Measurements from ENCODE around the gene NDUFB11.

DNA sequence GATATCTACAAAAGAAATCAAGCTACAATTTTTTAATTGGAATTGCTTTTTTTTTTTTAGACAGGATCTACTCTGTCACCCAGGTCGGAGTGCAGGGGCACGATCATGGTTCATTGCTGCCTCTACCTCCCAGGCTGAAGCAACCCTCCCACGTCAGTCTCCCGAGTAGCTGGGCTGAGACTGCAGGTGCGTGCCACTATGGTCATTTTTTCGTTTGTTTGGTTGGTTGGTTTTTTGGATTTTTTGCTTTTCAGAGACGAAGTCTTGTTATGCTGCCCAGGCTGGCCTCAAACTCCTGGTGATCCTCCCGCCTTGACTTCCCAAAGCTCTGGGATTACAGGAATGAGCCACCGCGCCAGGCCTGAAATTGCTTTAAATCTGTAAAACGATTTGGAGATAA, 50.6 kb downstream of the NDUFB11 start:
- TF ChIP-seq, protein P1, sequence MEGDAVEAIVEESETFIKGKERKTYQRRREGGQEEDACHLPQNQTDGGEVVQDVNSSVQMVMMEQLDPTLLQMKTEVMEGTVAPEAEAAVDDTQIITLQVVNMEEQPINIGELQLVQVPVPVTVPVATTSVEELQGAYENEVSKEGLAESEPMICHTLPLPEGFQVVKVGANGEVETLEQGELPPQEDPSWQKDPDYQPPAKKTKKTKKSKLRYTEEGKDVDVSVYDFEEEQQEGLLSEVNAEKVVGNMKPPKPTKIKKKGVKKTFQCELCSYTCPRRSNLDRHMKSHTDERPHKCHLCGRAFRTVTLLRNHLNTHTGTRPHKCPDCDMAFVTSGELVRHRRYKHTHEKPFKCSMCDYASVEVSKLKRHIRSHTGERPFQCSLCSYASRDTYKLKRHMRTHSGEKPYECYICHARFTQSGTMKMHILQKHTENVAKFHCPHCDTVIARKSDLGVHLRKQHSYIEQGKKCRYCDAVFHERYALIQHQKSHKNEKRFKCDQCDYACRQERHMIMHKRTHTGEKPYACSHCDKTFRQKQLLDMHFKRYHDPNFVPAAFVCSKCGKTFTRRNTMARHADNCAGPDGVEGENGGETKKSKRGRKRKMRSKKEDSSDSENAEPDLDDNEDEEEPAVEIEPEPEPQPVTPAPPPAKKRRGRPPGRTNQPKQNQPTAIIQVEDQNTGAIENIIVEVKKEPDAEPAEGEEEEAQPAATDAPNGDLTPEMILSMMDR (IDR thresholded peaks at IDR 0.05): no peak
- TF ChIP-seq POLR2A (IDR thresholded peaks at IDR 0.05): no peak
